CD14-positive monocyte (primary cell): ENCODE data around the gene PLEKHA7. TPM values are rescaled to one million over a fixed set of nuclear protein-coding genes. Genes with fewer than 3 reads are reported as not detected.

Experiments
- DNase-seq, 3 donors: peaks; one replicate each; pipeline ENCODE4 v3.0.0-alpha.2; 2011 to 2022
- H2AFZ ChIP-seq: 2 replicates; pipeline ENCODE4 v1.6.0; 2012; ENCODE audit warnings: mild to moderate bottlenecking, low read depth, low read length, inconsistent platforms; ENCODE audit not compliant: insufficient read depth, poor library complexity, severe bottlenecking
- H3K27ac ChIP-seq, 2 donors: 1 replicate in 1 of 2; 2 replicates in 1 of 2; pipeline ENCODE4 v1.5.1; 2012 to 2013; ENCODE audit warnings: low read length in 2 of 2, control low read depth in 1 of 2, inconsistent platforms in 1 of 2, low read depth in 1 of 2, mild to moderate bottlenecking in 1 of 2
- H3K27me3 ChIP-seq, 2 donors: one replicate each; pipeline versions ENCODE4 v1.6.0 to v1.6.1; 2011 to 2013; ENCODE audit warnings: low read length in 2 of 2; ENCODE audit not compliant: control insufficient read depth in 2 of 2, insufficient read depth in 2 of 2
- H3K36me3 ChIP-seq, 2 donors: replicated peaks in 1 of 2; 1 replicate in 1 of 2; 2 replicates in 1 of 2; pipeline versions ENCODE4 v1.5.1 to v1.6.1; 2012 to 2013; ENCODE audit warnings: low read length in 2 of 2, control low read depth in 1 of 2, inconsistent platforms in 1 of 2, mild to moderate bottlenecking in 1 of 2; ENCODE audit not compliant: insufficient read depth in 2 of 2, control insufficient read depth in 1 of 2
- H3K4me1 ChIP-seq, 2 donors: 1 replicate in 1 of 2; 2 replicates in 1 of 2; pipeline versions ENCODE4 v1.5.1 to v1.6.1; 2012 to 2013; ENCODE audit warnings: low read length in 2 of 2, control low read depth in 1 of 2, inconsistent platforms in 1 of 2, mild to moderate bottlenecking in 1 of 2, moderate library complexity in 1 of 2; ENCODE audit not compliant: insufficient read depth in 2 of 2, control insufficient read depth in 1 of 2
- H3K4me2 ChIP-seq: replicated peaks from 2 replicates; pipeline ENCODE3; 2012; ENCODE audit warnings: low read length, moderate library complexity, mild to moderate bottlenecking; ENCODE audit not compliant: poor library complexity, severe bottlenecking; ENCODE audit errors: extremely low read depth
- H3K4me3 ChIP-seq, 3 experiments: fragments of 200-600 bp in 1 of 3; sonication (generic) in 1 of 3; replicated peaks in 1 of 3; 1 replicate in 2 of 3; 2 replicates in 1 of 3; pipeline ENCODE4 v1.5.1; 2011 to 2013; ENCODE audit warnings: low read length in 3 of 3, mild to moderate bottlenecking in 3 of 3, control low read depth in 2 of 3, low read depth in 2 of 3, inconsistent platforms in 1 of 3, moderate library complexity in 1 of 3
- H3K79me2 ChIP-seq: 2 replicates; pipeline ENCODE4 v1.6.0; 2012; ENCODE audit warnings: mild to moderate bottlenecking, control low read depth, inconsistent platforms, low read length, moderate library complexity; ENCODE audit not compliant: insufficient read depth
- H3K9ac ChIP-seq: 2 replicates; pipeline ENCODE4 v1.6.0; 2017; ENCODE audit warnings: low read length, mild to moderate bottlenecking; ENCODE audit not compliant: insufficient read depth, poor library complexity, severe bottlenecking
- H3K9me3 ChIP-seq, 2 donors: replicated peaks in 1 of 2; 1 replicate in 1 of 2; 2 replicates in 1 of 2; pipeline versions ENCODE4 v1.5.1 to v1.6.1; 2012 to 2013; ENCODE audit warnings: low read length in 2 of 2, control low read depth in 1 of 2; ENCODE audit not compliant: control insufficient read depth in 1 of 2, insufficient read depth in 1 of 2
- H4K20me1 ChIP-seq: 2 replicates; pipeline ENCODE4 v1.6.0; 2012; ENCODE audit warnings: mild to moderate bottlenecking, low read length, control low read depth, moderate library complexity; ENCODE audit not compliant: insufficient read depth
- H3K27ac Mint-ChIP-seq, 7 donors: one replicate each; pipeline ENCODE4 v1.8.0; 2020; ENCODE audit warnings: mild to moderate bottlenecking in 7 of 7, mixed read lengths in 7 of 7, moderate library complexity in 6 of 7, inconsistent platforms in 2 of 7
- H3K27me3 Mint-ChIP-seq, 3 donors: one replicate each; pipeline ENCODE4 v1.8.0; 2021 to 2022; ENCODE audit warnings: low read depth in 3 of 3, mild to moderate bottlenecking in 3 of 3, mixed read lengths in 3 of 3, moderate library complexity in 3 of 3, inconsistent platforms in 1 of 3
- H3K36me3 Mint-ChIP-seq, 2 donors: one replicate each; pipeline ENCODE4 v1.8.0; 2020; ENCODE audit warnings: mixed read lengths in 2 of 2, inconsistent platforms in 1 of 2, mild to moderate bottlenecking in 1 of 2
- H3K4me1 Mint-ChIP-seq: one replicate; pipeline ENCODE4 v1.8.0; 2020; ENCODE audit warnings: mild to moderate bottlenecking, mixed read lengths
- H3K4me3 Mint-ChIP-seq, 2 donors: one replicate each; pipeline ENCODE4 v1.8.0; 2020; ENCODE audit warnings: mild to moderate bottlenecking in 2 of 2, mixed read lengths in 2 of 2, moderate library complexity in 1 of 2
- H3K9me3 Mint-ChIP-seq, 7 donors: one replicate each; pipeline ENCODE4 v1.8.0; 2020 to 2022; ENCODE audit warnings: mixed read lengths in 7 of 7, mild to moderate bottlenecking in 6 of 7, moderate library complexity in 6 of 7, inconsistent platforms in 2 of 7
- CTCF ChIP-seq: fragments of 200-600 bp; IDR thresholded peaks from one replicate; pipeline ENCODE4 v1.8.0; 2022; ENCODE audit warnings: antibody characterized with exemption, mild to moderate bottlenecking
- WGBS: methylation state at CpG from one replicate; pipeline ENCODE4 v1.1.5; 2013; ENCODE audit warnings: missing lambda C conversion rate; ENCODE audit not compliant: insufficient coverage; 5-methylcytosine and 5-hydroxymethylcytosine counted together
- intact Hi-C, 2 donors: fragments of 100-400 bp; cut with micrococcal nuclease; formaldehyde crosslinking; loops; one replicate each; pipeline versions ENCODE4 v1.15.0 to v1.15.1; 2023
- polyA plus RNA-seq, 3 donors: library from polyadenylated mRNA; depleted of rRNA in 1 of 3; unstranded in 2 of 3; stranded (reverse) in 1 of 3; fragments of 300-500 nt in 2 of 3; fragments of >200 nt in 1 of 3; fragmentation: Illumina TruSeq in 2 of 3; gene quantifications; 1 replicate in 2 of 3; 2 replicates in 1 of 3; pipeline ENCODE4 v1.2.3, GENCODE V29; 2012 to 2021

PLEKHA7 gene
- polyA plus RNA-seq, 3 donors = 0.05 to 0.92 (median 0.22) TPM

GRCh38 chr11:16962146-16962545 lies 52.1 kb downstream of the PLEKHA7 start:
- 94% methylated on average over 3 of the region's 5 CpGs for WGBS
- Mint-ChIP-seq H3K4me3 (no peak overlapping the region), H3K27me3 (peaks cover 1 to 8% (median 2%) of the 10 kb centered on the region in 3 donors), H3K4me1 (no peaks in the 10 kb centered on the region), H3K27ac (no peak overlapping the region), H3K9me3 (no peaks in the 10 kb centered on the region), H3K36me3 (no peaks in the 10 kb centered on the region)
- Histone ChIP-seq H3K9ac (no peak overlapping the region), H3K27me3 (no peaks in the 10 kb centered on the region), H3K4me2 (no peak overlapping the region), H3K4me3 (no peak overlapping the region), H3K79me2 (no peaks in the 10 kb centered on the region), H3K4me1 (no peaks in the 10 kb centered on the region), H2AFZ (no peak overlapping the region), H4K20me1 (no peaks in the 10 kb centered on the region), H3K27ac (no peak overlapping the region), H3K9me3 (no peaks in the 10 kb centered on the region), H3K36me3 (no peaks in the 10 kb centered on the region)
- DNase-seq = no peak
- no peak for TF ChIP-seq CTCF
- intact Hi-C loops = no loop called here

GRCh38 chr11:16960250-16960649 lies 54.0 kb downstream of the PLEKHA7 start:
- Histone ChIP-seq H3K4me3 (no peak overlapping the region), H2AFZ (no peak overlapping the region), H3K27me3 (no peaks in the 10 kb centered on the region), H4K20me1 (no peaks in the 10 kb centered on the region), H3K27ac (no peak overlapping the region), H3K36me3 (no peaks in the 10 kb centered on the region), H3K9me3 (no peaks in the 10 kb centered on the region), H3K79me2 (no peaks in the 10 kb centered on the region), H3K4me1 (no peaks in the 10 kb centered on the region), H3K9ac (no peak overlapping the region), H3K4me2 (no peak overlapping the region)
- no peak overlapping the region for H3K4me3 Mint-ChIP-seq
- H3K36me3 Mint-ChIP-seq = no peaks in the 10 kb centered on the region
- intact Hi-C loops = no loop called here
- H3K4me1 Mint-ChIP-seq = no peaks in the 10 kb centered on the region
- no peak for TF ChIP-seq CTCF
- H3K27me3 Mint-ChIP-seq = peaks cover 0 to 5% (median 1%) of the 10 kb centered on the region in 3 donors
- no peak for DNase-seq
- WGBS = no CpG with 5 or more reads among the region's 5 CpGs
- H3K27ac Mint-ChIP-seq = peak overlapping the region in 1 of 7 donors; percentile 4
- no peaks in the 10 kb centered on the region for H3K9me3 Mint-ChIP-seq
